GM19438 (cell line): Measurements from ENCODE around the gene GLTP.
"Not testable (repeated sequence)": the region's sequence is repeated elsewhere in the genome, so short reads cannot be mapped to it uniquely, and the experiment has no call there.

Experiments
- ATAC-seq: cut with Tn5 transposase; IDR thresholded peaks from one replicate; pipeline ENCODE4 v1.9.1; 2021; ENCODE audit warnings: low read depth; ENCODE audit not compliant: unreplicated experiment

GLTP gene

DNA sequence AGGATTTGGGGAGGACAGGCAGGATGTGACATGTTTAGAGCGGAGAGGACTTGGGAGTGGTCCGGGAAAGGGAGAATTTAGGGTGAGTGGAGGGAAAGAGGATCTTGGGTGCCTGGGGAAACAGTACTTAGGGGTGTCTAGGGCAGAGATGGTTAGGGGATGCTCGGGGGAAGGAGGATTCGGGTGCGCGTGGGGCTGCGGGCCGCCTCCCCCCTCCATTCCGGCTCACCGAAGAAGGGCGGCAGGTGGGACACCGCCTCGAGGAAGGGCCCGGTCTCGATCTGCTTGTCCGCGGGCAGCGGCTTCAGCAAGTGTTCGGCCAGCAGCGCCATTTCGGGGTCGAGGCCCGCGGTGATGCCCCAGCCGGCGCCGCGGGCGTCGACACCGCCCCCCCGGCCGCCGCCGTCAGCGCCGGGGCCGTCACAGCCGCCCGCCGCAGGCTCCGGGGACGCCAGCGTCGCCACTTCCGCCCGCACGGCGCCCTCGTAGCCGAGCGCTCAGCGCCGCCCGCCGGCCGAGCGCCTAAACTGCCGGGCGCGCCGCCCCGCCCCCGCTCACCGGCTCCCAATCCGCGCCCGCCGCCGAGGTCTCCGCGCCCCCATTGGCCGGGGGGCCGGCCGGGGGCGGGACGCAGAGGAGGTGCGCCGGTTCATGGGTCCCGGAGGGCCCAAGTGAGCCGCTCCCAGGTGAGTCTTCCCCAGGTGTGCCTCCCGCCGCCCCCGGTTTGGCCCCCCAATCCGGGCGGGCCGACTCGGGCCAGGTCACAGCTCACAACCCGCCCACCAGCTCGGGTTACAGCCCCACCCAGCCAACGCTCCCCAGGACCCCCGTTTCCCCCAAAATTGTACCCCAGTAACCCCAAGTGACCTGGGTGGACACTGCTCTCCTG is at the start of gene GLTP:
GLTP (minus strand) TSS at position 499 of the 889 bp plus-strand sequence; CDS start at position 332, 167 bp downstream.
- ATAC-seq, result peak; percentile 87

DNA sequence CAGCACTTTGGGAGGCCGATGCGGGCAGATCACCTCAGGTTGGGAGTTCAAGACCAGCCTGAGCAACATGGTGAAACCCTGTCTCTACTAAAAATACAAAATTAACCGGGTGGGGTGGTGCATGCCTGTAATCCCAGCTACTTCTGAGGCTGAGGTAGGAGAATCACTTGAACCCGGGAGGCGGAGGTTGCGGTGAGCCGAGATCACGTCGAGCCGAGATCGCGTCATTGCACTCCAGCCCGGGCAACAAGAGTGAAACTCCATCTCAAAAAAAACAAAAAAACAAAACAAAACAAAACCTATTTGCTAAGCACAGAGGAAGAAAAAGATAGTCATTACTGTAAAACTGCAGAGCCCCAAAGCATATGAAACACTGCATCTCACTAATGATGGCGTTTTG is 49.0 kb upstream of the GLTP start:
- not testable (repeated sequence) for ATAC-seq

DNA sequence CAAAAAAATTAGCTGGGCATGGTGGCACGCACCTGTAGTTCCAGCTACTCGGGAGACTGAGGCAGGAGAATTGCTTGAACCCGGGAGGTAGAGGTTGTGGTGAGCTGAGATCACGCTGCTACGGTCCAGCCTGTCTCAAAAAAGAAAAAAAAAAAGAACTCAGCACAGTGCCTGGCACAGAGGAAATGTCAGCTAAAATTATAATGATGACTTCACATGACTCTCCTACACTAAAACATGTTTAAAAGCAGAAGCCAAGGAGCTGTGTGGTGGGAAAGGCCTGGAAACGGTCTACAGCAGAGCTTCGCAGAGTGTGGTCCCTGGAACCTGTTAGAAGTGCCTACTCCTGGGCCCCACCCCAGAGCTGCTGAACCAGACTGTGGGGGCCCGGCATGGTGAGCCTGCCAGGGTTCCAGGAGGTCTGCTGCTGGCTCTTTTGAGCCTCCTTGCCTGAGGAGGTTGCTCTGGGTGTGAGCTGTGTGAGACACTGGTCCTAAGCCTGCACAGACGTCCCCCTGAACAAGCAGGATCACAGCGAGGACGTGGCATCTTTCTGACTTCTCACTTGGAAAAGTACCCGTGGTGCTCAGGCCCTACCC is 47.8 kb upstream of the GLTP start:
- ATAC-seq, result no peak

DNA sequence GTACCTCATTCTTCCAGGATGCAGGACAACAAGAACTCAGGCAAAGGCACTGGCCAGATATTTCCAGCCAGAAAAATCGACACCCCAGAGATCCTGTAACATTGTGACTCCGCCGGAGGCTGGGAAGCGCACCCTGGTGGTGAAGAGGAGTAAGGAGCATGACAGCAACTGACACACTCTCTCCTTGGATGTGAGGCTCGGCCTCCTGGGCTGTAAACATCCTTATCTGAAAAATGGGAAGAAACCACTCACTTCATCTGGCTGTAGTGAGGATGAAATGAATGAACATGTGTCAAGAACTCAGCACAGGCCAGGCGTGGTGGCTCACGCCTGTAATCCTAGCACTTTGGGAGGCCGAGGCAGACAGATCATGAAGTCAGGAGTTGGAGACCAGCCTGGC is 47.3 kb upstream of the GLTP start:
- ATAC-seq, result no peak

DNA sequence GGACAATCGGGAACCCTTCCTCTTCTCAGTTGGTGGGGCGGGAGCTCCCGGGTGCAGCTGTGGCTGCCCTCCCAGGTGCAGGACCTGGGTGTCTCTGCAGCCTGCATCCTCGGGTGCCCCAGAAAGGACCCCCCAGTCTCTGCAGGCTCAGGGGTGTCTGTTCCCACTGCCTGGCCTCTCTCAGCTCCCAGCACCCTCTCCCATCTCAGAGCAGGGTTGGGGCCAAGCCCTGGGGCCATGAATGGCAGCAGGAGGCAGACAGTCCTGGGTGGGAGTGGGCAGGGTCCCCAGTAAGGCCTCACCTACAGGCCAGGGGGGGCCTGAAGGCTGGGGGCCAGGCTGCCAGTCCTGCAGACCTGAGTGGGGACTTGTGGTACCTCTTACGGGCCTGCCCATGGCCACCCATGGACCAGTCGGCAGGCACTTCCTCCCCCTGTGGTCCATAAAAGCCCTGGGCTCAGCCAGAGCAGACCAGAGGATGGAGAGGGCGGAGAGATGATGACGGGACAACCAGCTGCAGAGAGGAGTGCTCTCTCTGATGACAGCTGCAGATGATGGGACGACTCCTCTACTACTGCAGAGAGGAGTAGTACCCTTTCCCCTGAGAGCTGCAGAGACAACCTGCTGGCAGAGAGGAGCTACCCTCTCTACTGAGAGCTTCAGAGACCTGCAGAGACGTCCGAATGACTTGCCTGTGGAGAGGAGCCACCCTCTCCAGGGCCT is 46.3 kb upstream of the GLTP start:
- ATAC-seq, result no peak

DNA sequence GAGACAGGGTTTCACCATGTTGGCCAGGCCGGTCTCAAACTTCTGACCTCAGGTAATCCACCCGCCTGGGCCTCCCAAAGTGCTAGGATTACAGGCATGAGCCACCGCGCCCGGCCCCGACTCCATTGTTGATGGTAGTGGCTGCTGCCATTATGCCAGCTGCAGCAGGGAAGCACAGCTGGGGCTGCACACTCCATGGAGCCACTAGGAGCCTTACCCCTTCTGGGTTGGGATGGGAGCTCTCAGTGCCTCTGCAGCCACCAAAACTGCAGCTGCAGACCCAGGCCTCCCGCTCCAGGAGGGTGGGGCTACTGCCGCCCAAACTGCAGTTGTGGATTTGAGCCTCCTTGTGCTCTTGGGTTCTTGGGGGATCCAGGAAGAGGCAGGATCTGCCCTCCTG is 45.7 kb upstream of the GLTP start:
- no peak for ATAC-seq

- ATAC-seq, result no peak
Measured at GRCh38 chr12:109925185-109925840, 45.0 kb upstream of the GLTP start.

DNA sequence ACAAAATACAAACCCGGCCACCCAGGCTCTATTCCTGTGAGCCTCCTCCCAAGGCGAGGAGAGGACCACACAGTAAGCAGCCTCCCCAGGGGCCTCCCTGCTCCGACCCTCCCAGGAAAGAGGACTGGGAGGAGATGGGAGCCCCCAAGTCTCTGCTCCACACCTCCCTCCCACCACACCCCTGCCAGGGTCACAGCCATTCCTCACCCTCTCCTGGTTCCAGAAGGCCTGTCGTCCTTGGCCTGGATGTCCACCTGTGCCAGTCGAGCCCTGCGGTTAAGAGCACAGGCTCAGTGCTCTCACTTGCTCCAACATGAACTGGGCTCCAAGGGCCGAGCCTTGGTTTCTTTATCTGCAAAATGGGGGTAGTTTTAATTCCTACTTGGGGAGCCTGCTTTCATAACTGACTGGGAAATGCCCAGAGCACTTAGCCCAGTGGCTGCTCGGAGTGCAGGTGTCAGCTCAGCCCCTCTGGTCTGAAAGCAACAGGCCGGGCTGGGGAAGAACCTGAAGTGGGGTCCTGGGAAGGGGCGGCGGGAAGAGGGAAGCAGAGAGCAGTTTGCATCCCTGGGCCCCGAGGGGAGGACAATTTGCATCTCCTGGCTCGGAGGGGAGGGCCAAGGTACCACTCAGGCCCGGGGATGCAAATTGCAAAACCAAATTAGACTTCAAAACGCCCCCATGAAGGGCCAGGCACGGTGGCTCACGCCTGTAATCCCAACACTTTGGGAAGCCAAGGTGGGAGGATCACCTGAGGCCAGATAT is 43.3 kb upstream of the GLTP start:
- no peak for ATAC-seq

DNA sequence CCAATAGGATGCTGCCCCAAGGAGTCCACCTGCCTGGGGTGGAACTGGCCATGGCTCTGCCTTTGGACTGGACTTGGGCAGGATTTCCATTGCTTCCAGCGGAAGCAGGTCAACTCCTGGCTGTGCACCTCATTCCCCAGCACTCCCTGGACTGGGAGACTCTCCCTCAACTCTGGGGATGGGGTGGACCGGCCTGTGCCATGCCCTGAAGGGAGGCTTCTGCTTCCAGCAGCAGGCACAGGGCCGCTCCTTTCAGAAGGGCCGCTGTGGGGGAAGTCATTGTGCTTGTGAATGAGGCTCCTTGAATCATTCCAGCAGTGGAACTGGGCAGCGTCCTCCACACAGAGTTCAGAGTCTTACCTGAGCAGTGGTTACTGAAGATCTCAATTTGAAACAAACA is 42.7 kb upstream of the GLTP start:
- no peak for ATAC-seq

GRCh38 chr12:109921982-109922381 is 41.6 kb upstream of the GLTP start:
- ATAC-seq, result no peak

GRCh38 chr12:109920261-109920780 is 40.0 kb upstream of the GLTP start:
- ATAC-seq, result no peak

GRCh38 chr12:109919456-109919855 is 39.1 kb upstream of the GLTP start:
- ATAC-seq, result no peak

- no peak for ATAC-seq
Measured at GRCh38 chr12:109916045-109916444, 35.7 kb upstream of the GLTP start.

- no peak for ATAC-seq
Measured at GRCh38 chr12:109915171-109916040, 35.1 kb upstream of the GLTP start.

GRCh38 chr12:109914461-109914860 is 34.1 kb upstream of the GLTP start:
- no peak for ATAC-seq

DNA sequence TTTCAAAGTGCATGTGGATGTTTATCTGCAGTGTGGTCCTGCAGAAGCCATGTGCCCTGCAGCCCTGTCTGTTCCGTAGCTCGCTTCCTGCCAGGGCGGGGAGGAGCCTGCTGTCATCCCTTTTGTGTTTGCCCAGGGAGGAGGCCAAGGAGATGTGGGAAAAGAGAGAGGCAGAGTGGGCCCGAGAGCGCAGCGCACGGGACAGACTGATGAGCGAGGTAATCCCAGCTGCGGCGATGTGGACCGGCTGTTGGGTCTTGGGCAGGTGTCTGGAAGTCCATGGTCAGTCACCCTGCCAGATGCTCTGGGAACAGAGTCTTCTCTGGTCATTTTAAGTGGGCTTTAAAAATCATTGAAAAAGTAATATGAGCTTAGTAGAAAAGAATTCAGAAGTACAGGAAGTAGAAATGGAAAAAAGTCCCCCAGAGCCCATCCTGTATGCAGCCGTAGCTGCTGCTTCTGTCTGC is 32.5 kb upstream of the GLTP start:
- ATAC-seq, result no peak

GRCh38 chr12:109910969-109911348 is 30.6 kb upstream of the GLTP start:
- ATAC-seq, result no peak

DNA sequence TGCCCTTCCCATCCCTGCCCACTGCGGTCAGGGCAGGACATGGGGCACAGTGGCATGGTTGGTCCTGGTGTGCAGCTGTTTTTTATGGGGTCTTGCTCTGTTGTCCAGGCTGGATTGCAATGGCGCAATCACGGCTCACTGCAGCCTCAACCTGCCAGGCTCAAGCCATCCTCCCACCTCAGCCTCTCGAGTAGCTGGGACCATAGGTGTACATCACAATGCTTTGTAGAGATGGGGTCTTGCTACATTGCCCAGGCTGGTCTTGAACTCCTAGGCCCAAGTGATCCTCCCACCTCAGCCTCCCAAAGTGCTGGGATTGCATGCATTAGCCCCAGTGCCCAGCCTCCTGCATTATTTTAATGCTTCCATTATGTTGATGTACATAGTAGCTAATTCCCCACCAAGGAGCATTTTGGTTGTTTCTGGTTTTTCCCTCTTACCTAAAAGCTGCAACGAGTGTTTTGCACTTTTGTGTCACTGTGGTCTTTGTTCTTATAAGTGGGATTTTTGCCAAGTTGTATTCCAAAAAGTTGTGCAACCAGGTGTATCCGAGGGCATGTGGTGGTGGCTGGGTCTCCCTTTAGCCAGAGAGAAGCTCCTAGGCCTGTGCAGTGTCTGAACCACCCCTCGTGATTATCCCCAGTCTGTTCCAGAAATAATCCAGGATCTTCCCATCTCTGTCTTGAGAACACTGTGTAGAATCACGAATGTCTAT is 30.1 kb upstream of the GLTP start:
- no peak for ATAC-seq
